Tibial nerve (tissue), 4 donors: ENCODE measurements around the gene CCDC57. TPM values are rescaled to one million over a fixed set of nuclear protein-coding genes. Genes with fewer than 3 reads are reported as not detected.

Source experiments
- DNase-seq, 2 donors: peaks; one replicate each; pipeline ENCODE4 v3.0.0-alpha.2; 2019; ENCODE audit warnings: low spot score in 2 of 2
- H3K27ac ChIP-seq, 4 donors: fragments of 200-600 bp; sonication (generic) in 3 of 4; one replicate each; pipeline ENCODE4 v1.5.1; 2017 to 2019; ENCODE audit warnings: mild to moderate bottlenecking in 1 of 4
- H3K27me3 ChIP-seq, 2 donors: fragments of 200-600 bp; sonication (generic) in 1 of 2; one replicate each; pipeline versions ENCODE4 v1.5.1 to v1.6.0; 2017 to 2019
- H3K36me3 ChIP-seq, 3 donors: fragments of 200-600 bp; sonication (generic); one replicate each; pipeline ENCODE4 v1.5.1; 2018 to 2019
- H3K4me1 ChIP-seq, 4 donors: fragments of 200-600 bp; sonication (generic) in 3 of 4; one replicate each; pipeline ENCODE4 v1.5.1; 2017 to 2019
- H3K4me3 ChIP-seq, 4 donors: fragments of 200-600 bp; sonication (generic) in 3 of 4; one replicate each; pipeline ENCODE4 v1.5.1; 2017 to 2019; ENCODE audit warnings: mild to moderate bottlenecking in 1 of 4, moderate library complexity in 1 of 4
- H3K9me3 ChIP-seq, 4 donors: fragments of 200-600 bp; sonication (generic) in 3 of 4; one replicate each; pipeline ENCODE4 v1.5.1; 2017 to 2019
- CTCF ChIP-seq, 5 experiments: fragments of 200-600 bp in 3 of 5; fragments of 450-650 bp in 2 of 5; sonication (generic) in 3 of 5; IDR thresholded peaks; one replicate each; pipeline ENCODE4 v1.5.1; 2016 to 2019; ENCODE audit warnings: antibody characterized with exemption in 5 of 5, mild to moderate bottlenecking in 3 of 5, moderate library complexity in 2 of 5
- EP300 ChIP-seq, 2 donors: sonication (generic); formaldehyde crosslinking; IDR thresholded peaks; one replicate each; pipeline ENCODE4 v1.6.1; 2017; ENCODE audit warnings: antibody characterized with exemption in 2 of 2, mild to moderate bottlenecking in 1 of 2
- POLR2A ChIP-seq, 2 donors: fragments of 450-650 bp; IDR thresholded peaks; one replicate each; pipeline ENCODE4 v1.6.1; 2017; ENCODE audit warnings: antibody characterized with exemption in 2 of 2, mild to moderate bottlenecking in 2 of 2, moderate library complexity in 2 of 2
- WGBS, 2 donors: methylation state at CpG; one replicate each; pipeline ENCODE4 v1.1.5; 2018; 5-methylcytosine and 5-hydroxymethylcytosine counted together
- total RNA-seq, 4 donors: library from RNA; depleted of rRNA; stranded (reverse); fragments of >200 nt; gene quantifications; one replicate each; pipeline ENCODE4 v1.1.0, GENCODE V29; 2016

Gene CCDC57
- total RNA-seq, 4 donors from 2014 or later: 33.5 to 91.2 (median 47.9) TPM

- peaks cover 0 to 11% (median 0%) of the 10 kb centered on the region in 3 donors for H3K36me3 ChIP-seq
- peaks cover 0 to 10% of the 10 kb centered on the region in 2 donors for H3K27me3 ChIP-seq
- no peak overlapping the region for H3K4me3 ChIP-seq
- peak overlapping the region in 2 of 4 donors; percentile 14 to 94 for H3K27ac ChIP-seq
- TF ChIP-seq POLR2A (IDR thresholded peaks at IDR 0.05) (no peak), EP300 (IDR thresholded peaks at IDR 0.05) (no peak), CTCF (IDR thresholded peaks at IDR 0.05) (no peak)
- no peak for DNase-seq
- peaks cover 0 to 88% (median 53%) of the 10 kb centered on the region in 4 donors for H3K4me1 ChIP-seq
- no peaks in the 10 kb centered on the region for H3K9me3 ChIP-seq
- 65 to 72% methylated on average over 15 to 20 of the region's 21 CpGs for WGBS, 2 donors
Measured at GRCh38 chr17:82232876-82233785, 20.5 kb upstream of the CCDC57 start.

GRCh38 chr17:82232322-82232820 is 19.7 kb upstream of the CCDC57 start:
- DNase-seq: no peak
- peaks cover 0 to 83% (median 48%) of the 10 kb centered on the region in 4 donors for H3K4me1 ChIP-seq
- no peaks in the 10 kb centered on the region for H3K9me3 ChIP-seq
- TF ChIP-seq EP300 (IDR thresholded peaks at IDR 0.05) (no peak), POLR2A (IDR thresholded peaks at IDR 0.05) (no peak), CTCF (IDR thresholded peaks at IDR 0.05) (no peak)
- peaks cover 0 to 14% of the 10 kb centered on the region in 2 donors for H3K27me3 ChIP-seq
- WGBS, 2 donors: 78 to 79% methylated on average over 15 to 21 of the region's 21 CpGs
- H3K36me3 ChIP-seq: peaks cover 0 to 3% (median 0%) of the 10 kb centered on the region in 3 donors
- H3K4me3 ChIP-seq: peak overlapping the region in 3 of 4 donors; percentile 52 to 73 (median 63)
- H3K27ac ChIP-seq: peak overlapping the region in 3 of 4 donors; percentile 87 to 95 (median 94)

- Histone ChIP-seq H3K4me3 (peak overlapping the region; percentile 52 to 73 (median 68)), H3K36me3 (no peaks in the 10 kb centered on the region), H3K4me1 (peaks cover 0 to 79% (median 47%) of the 10 kb centered on the region in 4 donors), H3K27ac (peak overlapping the region; percentile 68 to 95 (median 90)), H3K27me3 (peaks cover 0 to 14% of the 10 kb centered on the region in 2 donors), H3K9me3 (no peaks in the 10 kb centered on the region)
- peak; percentile 44 to 61 for DNase-seq
- 8 to 13% methylated on average over 5 to 17 of the region's 42 CpGs for WGBS, 2 donors
- TF ChIP-seq POLR2A (IDR thresholded peaks at IDR 0.05): peak in 1 of 2 donors; percentile 27
- TF ChIP-seq CTCF (IDR thresholded peaks at IDR 0.05): no peak
- peak in 1 of 2 donors; percentile 62 for TF ChIP-seq EP300 (IDR thresholded peaks at IDR 0.05)
Measured at GRCh38 chr17:82231562-82232321, 19.1 kb upstream of the CCDC57 start.

- no peaks in the 10 kb centered on the region for H3K36me3 ChIP-seq
- 0 to 2% methylated on average over 12 to 13 of the region's 18 CpGs for WGBS, 2 donors
- H3K27me3 ChIP-seq: peaks cover 0 to 14% of the 10 kb centered on the region in 2 donors
- no peak for DNase-seq
- H3K9me3 ChIP-seq: no peaks in the 10 kb centered on the region
- peak overlapping the region; percentile 68 to 95 (median 90) for H3K27ac ChIP-seq
- H3K4me3 ChIP-seq: peak overlapping the region; percentile 52 to 73 (median 68)
- TF ChIP-seq POLR2A (IDR thresholded peaks at IDR 0.05): no peak
- TF ChIP-seq CTCF (IDR thresholded peaks at IDR 0.05): no peak
- TF ChIP-seq EP300 (IDR thresholded peaks at IDR 0.05): no peak
- H3K4me1 ChIP-seq: peaks cover 0 to 74% (median 42%) of the 10 kb centered on the region in 4 donors
Measured at GRCh38 chr17:82231312-82231561, 18.6 kb upstream of the CCDC57 start.
